DMS 273 treated with DMSO at 0.1 percent for 48 hours (cell line): ENCODE results near the gene HUWE1.

Source experiments
- DNase-seq: peaks from one replicate; lab custom pipeline; 2025; lab: John Stamatoyannopoulos, UW

Gene HUWE1

GRCh38 chrX:53494436-53494835 is 192.1 kb downstream of the HUWE1 start:
- DNase-seq: no peak

GRCh38 chrX:53486285-53486684 is 200.2 kb downstream of the HUWE1 start:
- DNase-seq: no peak

DNA sequence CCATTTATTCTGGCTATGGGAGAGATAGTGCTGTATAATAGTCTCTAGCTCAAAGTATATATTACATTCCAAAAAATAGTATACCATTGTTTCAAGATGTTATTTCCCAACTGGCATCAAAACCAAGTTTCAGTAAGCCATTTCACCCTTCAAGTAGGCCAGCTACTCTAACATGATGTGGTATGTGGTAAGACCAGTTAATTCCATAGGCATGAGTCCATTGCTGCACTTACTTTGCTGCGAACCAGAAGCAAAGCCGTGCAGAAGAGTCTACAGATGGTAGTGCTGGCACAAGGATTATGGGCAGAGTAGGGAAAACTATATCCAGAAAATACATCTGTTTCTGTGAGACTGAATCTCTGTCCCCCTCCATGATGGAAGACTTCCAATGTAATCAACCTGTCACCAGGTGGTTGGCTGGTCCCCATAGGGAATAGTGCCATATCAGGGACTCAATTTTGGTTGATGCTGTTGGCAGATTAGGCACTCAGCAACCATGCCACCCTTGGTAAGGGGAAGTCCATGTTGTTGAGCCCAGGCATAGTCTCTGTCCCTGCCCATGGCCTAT is 202.6 kb downstream of the HUWE1 start:
- no peak for DNase-seq

GRCh38 chrX:53483416-53483815 is 203.1 kb downstream of the HUWE1 start:
- no peak for DNase-seq
